Prostate gland (tissue), 2 donors: ENCODE measurements around the gene CARMIL1.

Source experiments
- POLR2A ChIP-seq: fragments of 450-650 bp; IDR thresholded peaks from one replicate; pipeline ENCODE4 v1.6.1; 2016; ENCODE audit warnings: antibody characterized with exemption, mild to moderate bottlenecking
- TF ChIP-seq, protein P1 (sequence below), 4 experiments: fragments of 200-600 bp in 2 of 4; fragments of 450-650 bp in 2 of 4; sonication (generic) in 2 of 4; IDR thresholded peaks; 1 replicate in 3 of 4; 2 replicates in 1 of 4; pipeline ENCODE4 v1.5.1; 2016 to 2019; ENCODE audit warnings: antibody characterized with exemption in 4 of 4, mild to moderate bottlenecking in 2 of 4, moderate library complexity in 2 of 4

DNA sequence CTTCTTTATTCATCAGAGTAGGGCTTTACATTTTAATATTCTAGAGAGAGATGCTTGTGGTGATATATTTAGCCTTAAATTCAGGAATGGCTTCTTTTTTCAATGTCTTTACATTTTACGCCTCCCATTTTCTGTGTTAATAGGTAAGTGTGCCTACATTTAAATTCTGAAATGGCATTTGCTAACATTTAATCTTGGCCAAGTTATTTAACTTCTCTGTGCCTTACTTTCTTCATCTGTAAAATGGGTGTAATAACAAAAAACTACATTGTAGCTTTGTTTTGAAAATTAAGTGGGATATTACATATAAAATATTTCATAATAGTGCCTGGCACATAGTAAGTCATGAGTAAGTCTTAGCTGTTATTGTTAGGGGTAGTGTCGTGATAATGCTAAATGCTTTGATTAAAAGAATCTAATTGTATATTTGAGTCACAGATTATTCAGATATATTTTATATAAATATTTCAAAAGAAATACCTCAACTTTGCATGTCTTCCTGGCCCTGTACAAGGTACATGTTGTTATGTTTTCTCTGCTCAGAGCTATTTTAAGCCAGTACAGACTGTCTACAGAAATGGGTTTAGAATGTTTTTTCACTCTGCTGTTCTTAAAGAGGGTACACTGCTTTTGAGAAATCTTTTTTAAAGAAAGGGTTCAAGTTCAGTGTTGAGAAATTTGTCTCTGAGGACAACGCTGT lies 18.8 kb downstream of the CARMIL1 start:
- TF ChIP-seq, protein P1, sequence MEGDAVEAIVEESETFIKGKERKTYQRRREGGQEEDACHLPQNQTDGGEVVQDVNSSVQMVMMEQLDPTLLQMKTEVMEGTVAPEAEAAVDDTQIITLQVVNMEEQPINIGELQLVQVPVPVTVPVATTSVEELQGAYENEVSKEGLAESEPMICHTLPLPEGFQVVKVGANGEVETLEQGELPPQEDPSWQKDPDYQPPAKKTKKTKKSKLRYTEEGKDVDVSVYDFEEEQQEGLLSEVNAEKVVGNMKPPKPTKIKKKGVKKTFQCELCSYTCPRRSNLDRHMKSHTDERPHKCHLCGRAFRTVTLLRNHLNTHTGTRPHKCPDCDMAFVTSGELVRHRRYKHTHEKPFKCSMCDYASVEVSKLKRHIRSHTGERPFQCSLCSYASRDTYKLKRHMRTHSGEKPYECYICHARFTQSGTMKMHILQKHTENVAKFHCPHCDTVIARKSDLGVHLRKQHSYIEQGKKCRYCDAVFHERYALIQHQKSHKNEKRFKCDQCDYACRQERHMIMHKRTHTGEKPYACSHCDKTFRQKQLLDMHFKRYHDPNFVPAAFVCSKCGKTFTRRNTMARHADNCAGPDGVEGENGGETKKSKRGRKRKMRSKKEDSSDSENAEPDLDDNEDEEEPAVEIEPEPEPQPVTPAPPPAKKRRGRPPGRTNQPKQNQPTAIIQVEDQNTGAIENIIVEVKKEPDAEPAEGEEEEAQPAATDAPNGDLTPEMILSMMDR (IDR thresholded peaks at IDR 0.05) = no peak
- TF ChIP-seq POLR2A = no peak
